Limb (tissue), 2 donors: ENCODE measurements around the gene IFT25.

Experiments
- DNase-seq, 2 donors: peaks; one replicate each; pipeline ENCODE4 v3.0.0-alpha.2; 2016; ENCODE audit errors: extremely low spot score in 2 of 2

The IFT25 gene

DNA sequence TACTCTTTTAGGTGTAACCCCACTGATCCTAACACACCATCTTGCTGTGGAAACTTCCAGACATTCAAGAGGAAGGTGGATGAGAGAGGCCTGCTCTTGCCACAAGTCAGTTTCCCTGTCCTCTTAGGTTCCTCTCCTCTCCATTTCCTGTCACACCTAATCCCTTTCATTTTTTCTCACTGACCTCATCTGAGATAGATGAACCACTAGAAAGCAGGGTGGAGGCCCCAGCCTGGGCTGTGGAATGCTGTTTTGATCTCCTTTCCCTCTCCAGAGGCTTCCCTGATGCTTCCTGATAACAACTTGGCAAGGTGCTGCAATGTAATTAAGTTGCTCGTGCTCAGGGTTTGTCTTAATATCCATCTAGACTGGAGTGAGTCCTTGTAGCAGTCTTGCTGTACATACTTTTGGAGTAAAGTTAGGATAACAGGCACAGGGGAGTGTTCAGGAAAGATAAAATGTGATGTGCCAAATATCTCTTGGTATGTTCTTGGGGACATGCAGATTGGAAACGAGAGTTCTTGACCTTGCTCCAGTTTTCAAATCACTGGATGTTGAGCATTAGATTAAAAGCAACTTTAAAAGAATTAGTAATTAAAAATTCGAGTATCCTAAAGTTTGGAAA, 11.8 kb upstream of the IFT25 start:
- no peak for DNase-seq

DNA sequence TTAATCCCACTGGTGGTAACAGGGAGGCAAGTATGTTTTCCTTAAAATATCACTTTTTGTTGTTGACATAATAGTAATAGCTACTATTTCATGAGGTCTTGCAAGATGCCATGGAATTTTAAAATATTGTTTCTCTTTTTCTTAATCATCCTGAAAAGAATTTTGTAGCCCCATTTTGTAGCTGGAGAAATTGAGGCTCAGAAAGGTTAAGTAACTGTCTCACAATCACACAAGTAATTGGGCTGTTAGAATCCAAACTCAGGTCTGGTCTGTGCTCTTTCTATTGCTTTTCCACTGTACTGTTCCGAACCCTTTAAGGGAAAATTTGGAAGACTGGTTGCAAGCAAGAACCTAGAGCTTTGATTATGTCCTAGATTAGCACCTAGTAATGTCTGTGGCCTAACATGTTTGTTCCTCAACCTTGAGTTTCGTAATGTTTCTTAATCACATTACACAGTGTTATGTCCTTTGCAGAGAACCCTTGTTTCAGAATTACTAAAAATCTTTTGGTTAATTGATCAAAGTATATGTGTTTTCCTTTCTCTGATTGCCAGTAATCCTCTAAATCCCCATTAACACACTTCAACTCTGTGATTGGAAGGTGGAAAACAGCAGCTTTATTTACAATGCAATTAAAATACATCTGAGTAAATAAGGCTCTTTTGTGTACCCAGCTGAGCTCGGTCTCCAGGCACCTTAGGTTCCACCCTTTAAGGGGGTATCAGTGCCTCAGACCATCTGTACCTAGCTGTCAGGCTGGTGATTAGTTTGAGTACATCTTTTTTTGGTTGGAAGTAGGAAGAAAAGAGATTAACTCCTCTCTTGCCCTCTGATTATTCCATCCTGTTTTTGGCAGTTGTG, 11.0 kb upstream of the IFT25 start:
- no peak for DNase-seq

DNA sequence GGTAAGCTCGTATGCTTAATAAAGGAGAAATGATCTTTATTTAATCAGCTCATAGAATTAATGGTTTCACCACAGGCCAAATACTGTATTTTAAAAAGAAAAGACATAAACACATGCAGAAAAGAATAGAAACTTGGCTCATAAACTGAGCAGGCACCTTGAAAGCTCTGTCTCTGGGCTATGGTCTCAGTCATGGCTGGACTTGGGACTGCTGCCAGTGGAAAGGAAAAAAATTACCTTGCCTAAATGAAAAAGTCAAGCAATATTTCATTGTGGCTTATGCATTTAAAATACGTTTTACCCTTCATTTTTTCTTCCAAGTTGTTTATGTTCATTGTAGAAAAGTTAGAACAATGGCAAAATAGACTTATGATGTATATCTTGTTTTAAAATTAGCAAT, 8.6 kb upstream of the IFT25 start:
- DNase-seq, result no peak

DNA sequence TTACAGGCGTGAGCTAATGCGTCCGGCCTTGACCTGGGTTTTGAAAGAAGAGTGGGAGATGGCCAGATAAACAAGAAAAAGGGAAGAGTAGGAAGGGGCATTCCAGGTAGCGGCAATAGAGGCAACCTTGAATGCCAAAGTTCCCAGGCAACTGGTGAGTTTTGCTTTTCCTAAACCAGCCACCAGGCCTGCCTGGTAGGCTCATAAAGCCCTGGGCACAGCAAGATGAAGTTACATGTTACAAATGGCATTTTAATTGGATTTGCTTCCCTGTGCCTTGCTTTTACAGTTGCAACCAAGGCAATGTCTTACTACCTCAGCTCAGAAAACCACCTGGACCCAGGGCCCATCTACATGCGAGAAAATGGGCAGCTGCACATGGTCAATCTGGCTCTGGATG, 6.2 kb upstream of the IFT25 start:
- DNase-seq, result no peak

DNA sequence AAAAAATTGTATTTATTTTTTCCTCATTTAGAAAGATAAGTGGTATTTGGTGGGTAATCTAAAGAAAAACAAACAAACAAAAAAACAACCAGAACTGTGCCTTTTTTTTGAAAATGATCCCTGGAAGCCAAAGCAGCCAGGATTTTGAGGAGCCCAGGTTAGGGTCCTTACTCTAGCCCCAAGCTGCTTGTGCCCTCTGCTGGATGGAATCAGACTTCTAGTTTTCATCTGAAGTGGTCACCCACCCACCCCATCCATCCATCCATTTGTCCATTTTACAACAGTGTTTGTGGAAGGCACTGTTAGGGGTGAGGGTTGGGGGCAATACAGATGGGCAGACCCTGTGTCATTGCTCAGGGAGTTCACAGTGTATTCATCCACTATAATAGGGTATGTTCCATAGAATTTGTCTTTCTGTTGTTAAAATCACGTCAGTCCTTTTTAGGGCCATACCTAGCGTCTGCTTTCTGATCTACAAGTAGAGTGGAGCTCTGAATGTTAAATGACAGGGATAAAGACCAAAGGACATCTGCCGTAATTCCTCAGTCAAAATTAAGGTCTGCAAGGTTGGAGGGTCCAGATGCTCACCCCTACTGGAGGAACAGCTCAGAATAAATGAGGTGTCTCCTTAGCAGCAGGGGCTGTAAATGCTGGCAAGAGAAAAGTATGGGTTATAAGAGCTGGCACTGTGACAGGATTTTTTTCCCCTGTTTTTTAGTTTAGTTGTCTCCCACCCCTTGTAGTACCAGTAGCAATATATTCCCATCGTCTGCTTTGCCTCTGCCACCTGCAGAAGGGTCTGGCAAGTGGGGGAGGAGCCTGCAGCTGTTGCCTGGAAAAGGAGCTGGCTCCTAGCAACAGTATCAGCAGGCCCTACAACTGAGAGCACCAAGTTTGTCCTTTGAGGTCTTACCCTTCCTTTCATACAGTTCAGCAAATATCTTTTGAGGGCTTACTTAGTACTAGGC, 3.8 kb upstream of the IFT25 start:
- DNase-seq, result peak; percentile 40 to 41

DNA sequence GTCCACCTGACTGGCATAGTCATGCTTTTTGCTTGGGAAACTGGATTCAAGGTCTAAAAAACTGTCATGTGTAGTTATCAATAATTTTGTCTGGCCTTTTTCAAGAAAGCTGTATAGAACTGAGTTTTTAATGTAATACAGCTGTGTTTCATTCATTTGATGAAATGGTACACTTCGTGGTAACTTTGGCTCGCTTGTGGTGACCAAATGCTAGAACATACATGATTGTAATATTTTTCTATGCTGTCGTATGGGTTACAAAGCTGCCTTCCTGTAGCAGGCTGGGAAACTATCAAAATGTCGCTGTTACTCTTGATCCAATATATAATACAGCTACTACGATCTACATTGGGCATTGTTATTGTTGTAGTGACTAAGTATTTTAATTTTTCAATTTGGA, 2.8 kb upstream of the IFT25 start:
- no peak for DNase-seq

DNA sequence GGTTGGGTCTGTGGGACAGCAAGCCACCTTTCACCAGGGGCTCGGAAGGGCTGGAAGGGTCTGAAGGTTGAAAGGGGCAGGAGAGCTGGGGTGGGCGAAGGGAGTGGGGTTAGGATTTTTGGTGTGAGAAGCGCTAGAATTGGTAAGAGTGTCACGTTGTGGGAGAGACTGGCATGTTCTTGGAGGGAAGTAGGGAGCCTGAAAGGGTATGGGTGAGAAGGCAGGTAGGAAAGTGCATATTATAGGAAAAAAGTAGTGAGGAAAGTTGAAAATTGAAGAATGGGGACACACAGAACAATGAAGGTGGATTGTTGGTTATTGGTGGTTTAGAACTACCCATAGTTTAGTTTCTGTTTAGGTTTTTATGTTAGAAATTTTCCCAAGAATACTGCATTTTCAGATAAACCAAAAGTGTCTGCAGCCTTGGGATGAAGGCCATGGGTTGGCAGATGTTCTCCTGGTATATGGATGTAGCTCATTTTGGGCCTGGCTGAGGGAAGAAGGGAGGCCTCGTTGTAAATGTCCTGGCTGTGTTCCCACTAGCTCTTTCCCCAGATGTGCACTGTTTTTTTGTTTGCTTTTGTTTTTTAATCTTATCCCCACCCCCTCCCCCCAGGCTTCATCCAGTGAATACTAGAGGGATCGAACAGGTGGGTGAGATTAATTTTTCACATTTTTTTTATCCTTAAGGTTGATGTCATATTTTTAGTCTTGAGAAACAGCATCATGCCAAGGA, 1.8 kb upstream of the IFT25 start:
- DNase-seq, result peak in 1 of 2 donors; percentile 43

DNA sequence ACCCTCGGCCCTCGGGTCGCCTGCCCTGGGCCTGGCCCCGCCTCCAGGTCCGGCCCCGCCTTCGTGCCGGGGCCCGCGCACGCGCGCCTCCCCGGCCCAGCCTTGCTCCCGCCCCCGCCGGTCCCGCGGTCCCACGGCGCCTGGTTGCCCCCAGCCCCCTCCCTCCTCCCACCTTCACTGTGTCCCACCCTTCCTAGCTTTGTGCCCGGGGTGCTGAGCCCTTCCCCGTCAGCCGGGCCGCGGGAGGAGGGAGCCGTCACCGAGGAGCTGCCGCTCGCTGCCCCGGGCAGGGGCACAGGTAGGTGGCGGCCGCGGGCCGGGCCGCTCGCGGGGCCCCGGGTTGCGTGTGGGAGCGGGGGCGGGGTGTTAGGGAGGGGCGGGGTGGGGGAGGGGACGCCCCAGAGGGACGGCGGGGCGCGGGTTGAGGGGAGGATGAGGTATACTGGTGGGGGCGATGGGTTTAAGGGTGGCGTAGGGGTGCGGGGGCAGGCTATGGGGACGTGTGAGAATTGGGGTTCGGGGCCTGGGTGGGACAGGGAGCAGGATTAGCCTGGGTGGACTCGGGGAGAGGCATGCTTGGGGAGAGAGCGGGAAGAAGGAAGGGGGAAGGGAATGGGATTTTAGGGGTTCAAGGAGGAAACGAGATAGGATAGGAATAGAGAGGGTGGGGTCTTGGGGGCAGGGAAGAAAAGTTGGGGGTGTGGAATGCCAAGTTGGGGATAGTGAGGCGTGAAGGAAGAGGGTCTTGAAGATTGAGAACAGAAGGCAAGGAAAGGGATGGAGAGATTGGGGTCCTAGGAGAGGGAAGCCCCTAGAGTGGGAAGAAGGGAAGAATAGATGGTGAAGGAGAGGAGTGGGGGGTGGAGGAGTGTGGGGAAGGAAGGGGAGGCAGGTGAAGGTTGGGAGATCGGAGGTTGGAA, 1.0 kb upstream of the IFT25 start, which contains the start of gene LRRC42:
LRRC42 (plus strand) TSS at position 99 of the 920 bp plus-strand sequence. CDS start 5,650 bp downstream, outside the sequence.
- no peak for DNase-seq

DNA sequence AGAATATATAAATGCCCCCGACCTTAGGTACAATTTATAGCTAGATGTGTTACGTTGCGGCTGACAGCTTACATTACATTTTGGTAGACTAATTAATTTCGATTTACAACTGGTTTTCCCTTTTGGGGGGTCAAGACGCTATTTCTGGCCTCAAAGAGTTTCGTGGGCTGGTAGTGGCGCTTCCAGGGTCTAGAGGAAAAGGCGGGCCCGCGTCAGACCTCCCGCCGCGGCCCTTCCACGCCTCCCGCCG, 391 bp downstream of the IFT25 start:
- peak in 1 of 2 donors; percentile 57 for DNase-seq

DNA sequence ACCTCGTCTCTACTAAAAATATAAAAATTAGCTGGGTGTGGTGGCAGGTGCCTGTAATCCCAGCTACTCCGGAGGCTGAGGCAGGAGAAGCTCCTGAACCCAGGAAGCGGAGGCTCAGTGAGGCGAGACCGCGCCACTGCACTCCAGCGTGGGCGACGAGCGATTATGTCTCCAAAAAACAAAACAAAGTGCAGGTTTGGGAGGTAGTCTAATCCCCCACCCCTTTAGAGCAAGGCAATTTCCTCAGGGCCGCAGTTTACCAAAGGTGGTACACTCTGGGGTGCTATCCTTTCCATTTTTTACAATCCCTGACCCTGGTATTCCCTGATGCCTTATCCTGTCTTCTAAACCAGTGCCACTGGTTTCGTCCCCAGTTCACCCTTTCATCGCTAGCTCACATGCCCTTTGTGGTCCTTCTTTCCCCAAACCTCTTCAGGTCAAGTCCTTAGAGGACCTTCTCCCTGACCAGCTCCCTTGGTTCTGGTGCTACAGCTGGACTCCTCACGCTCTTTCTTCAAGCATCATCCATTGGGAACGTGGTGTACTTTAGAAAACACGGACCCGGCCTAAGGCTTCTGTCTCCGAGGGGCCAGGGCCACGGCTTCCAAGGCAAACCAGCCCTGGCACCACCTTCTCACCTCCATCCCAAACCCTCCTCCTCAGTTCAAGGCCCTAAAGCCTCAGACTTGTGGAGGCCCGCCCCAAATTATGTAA, 873 bp downstream of the IFT25 start:
- no peak for DNase-seq

DNA sequence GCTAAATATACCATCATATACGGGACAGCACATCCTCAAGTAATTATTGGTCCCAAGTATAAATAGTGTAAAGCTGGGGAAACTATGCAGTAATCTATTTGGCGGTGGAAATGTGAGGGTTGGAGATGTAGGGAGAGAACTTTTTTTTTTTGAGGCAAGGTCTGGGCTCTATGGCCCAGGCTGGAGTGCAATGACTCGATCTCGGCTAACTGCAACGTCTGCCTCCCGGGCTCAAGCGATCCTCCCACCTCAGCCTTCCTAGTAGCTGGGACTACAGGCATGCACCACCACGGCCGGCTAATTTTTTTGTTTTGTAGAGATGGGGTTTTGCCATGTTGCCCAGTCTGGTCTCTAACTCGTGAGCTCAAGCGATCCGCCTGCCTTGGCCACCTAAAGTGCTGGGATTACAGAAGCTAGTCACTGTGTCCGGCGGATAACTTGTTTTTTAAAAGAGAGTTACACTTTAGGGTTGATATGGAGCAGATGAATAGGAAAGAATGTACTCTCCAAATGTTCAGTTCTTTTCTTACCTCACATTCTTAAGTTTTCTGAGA, 1.9 kb downstream of the IFT25 start:
- DNase-seq, result no peak

DNA sequence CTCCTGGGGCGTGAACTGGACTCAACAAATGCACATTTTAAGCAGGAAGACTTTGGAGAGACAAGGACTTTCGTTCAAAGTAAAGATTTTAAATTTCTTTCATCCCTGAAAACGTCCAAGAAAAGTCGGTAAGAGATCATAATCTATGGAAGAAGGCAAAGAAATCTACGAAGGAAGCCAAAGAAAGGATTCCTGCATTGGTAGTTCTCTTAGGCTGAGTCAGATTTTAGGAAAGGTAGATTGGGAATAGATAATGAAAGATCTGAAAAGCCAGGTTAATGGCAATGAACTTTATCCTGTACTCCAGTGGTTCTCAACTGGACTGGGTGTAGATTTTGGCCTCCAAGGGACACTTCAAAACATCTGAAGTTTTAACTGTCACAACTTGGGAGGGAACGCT, 2.4 kb downstream of the IFT25 start:
- no peak for DNase-seq

DNA sequence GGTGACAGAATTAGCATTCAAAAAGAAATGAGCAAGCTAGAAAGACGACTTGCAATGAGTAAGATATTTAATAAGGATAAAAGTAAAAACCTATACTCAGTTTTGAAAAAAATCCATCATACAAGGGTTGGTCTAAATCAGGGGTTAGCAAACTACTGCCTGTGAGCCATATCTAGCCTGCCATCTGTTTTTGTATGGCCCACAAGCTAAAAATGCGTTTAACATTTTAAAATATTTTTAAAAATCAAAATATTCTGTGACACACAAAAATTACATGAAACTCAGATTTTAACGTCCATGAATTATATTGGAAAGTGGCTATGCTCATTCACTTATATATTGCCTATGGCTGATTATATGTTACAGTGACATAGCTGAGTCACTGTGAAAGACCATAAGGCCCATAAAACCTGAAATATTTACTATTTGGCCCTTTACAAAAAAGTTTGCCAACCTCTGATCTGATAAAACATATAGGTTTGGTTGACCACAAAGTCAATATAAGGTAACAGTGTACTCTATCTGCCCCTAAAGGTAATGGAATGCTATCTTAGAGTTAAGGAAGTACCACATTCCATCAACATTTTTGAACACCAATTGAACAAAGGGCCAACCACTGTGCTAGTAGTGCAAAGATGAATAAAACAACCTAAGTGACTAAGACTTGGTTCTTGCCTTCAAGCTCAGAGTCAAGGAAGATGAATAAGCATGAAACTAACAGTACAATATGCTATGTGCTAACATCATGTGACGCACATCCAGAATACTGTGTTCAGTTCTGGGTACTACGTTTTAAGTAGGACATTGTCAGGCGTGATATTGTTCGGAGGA, 3.2 kb downstream of the IFT25 start:
- no peak for DNase-seq

DNA sequence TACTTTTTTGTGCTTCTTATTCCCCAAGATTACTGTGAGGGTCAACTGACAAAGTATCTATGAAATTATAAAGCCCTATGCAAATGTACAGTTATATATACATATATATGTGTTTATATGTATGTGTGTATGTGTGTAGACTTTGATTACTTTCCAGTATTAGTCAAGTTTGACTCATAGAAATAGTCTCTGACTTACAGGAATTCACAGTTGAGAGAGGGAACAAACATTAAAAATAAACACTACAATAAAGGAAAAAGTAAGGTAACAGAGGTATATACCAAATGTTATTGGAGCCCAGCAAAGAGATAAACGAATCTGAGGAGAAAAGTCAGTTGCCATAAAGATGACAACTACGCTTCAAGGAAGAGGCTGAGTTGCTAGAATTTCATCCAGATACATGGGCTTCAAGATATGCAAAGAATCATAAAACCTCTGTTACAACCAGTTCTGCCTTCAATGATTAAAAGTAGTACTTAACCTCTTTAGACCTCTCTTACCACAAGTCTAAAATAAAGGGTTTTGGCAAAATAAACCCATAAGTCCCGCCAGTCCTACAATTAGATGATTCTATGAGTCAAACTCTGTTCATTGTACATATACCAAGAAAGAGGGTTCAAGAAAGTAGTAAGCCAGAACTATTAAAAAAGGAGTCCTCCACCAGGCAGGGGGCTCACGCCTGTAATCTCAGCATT, 7.2 kb downstream of the IFT25 start:
- DNase-seq, result no peak

DNA sequence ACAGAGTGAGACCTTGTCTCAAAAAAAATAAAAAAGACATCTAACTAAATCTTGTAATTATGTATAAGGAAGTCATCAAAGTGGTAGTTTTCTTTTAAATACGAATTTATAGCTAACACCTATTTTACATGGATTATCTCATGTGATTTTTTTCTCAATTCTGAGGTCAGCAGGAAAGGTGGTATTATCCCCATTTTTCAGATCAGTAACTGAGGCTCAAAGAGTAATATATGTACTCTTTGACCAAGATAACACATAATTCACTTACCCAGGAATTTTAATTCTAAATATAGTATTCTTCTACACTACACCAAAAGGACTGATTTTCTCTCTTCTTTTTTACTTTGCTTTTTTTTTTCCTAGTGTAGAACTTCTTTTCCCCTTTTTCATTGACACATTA, 9.1 kb downstream of the IFT25 start:
- no peak for DNase-seq

DNA sequence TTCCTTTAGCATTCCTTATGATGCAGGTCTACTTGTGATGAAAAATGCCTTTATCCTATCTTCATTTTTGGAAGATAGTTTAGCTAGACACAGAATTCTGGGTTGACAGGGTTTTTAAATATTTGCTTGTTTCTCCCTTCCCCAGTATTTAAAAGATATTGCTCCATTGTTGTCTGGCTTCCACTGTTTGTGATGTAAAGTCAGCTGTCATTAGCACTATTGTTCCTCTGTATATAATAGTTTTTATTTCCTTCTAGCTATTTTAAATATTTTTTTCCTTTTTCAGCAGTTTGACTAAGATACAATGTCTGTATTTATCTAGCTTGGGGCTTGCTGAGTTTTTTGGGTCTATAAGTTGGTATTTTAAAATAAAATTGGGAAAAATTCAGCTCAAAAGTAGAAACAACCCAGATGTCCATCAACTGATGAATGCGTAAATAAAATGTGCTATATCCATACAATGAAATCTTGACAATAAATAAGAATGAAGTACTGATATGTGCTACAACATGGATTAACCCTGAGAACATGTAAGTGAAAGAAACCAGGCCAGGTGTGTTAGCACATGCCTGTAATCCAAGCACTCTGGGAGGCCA, 11.2 kb downstream of the IFT25 start:
- no peak for DNase-seq

DNA sequence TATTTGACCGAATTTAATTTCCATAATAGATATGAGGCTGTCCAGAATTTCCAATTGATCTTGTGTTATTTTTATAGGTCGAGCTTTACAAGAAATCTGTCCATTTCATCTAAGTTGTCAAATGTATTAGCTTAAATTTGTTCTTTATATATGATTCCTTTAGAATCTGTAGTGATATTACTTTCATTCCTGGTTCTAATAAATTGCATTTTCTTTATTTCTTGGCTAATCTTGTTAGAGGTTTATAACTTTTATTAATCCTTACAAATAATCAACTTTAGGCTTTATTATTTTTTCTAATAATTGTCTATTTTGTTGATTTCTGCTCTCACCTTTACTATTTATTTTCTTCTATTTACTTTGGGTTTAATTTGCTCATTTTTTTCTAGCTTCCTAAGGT, 14.0 kb downstream of the IFT25 start:
- no peak for DNase-seq

DNA sequence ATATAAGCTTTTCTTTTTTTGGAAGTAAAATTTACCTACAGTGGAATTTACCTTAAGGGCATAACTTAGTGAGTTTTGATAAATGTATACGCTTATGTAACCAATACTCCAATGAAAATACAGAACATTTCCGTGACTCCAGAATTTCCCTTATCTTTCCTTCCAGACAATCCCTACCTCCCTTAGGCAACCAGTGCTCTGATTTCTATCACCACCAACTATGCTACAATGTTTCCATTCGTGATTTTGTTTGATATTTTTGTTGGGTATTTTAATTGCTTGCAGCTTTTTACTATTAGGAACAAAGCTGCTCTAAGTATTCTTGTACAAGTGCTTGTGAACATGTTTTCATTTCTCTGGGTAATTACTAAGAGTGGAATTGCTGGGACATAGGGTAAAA, 14.6 kb downstream of the IFT25 start:
- DNase-seq, result no peak
